Lower leg skin (tissue), 4 donors: Measurements from ENCODE around the gene ATP6AP1. TPM values are rescaled to one million over a fixed set of nuclear protein-coding genes. Genes with fewer than 3 reads are reported as not detected.

ENCODE experiments used
- DNase-seq, 2 donors: peaks; one replicate each; pipeline ENCODE4 v3.0.0-alpha.2; 2019; ENCODE audit warnings: low spot score in 2 of 2
- H3K4me3 ChIP-seq: fragments of 200-600 bp; sonication (generic); 2 replicates; pipeline ENCODE4 v1.5.1; 2017; ENCODE audit warnings: mild to moderate bottlenecking, low read depth; ENCODE audit not compliant: poor library complexity, severe bottlenecking
- POLR2A ChIP-seq, 2 donors: fragments of 450-650 bp; IDR thresholded peaks; one replicate each; pipeline ENCODE4 v1.6.1; 2016 to 2017; ENCODE audit warnings: antibody characterized with exemption in 2 of 2, mild to moderate bottlenecking in 1 of 2, moderate library complexity in 1 of 2
- WGBS, 2 donors: methylation state at CpG; one replicate each; pipeline ENCODE4 v1.1.5; 2018; 5-methylcytosine and 5-hydroxymethylcytosine counted together
- intact Hi-C: fragments of 100-400 bp; cut with DNase I; formaldehyde crosslinking; loops from one replicate; pipeline ENCODE4 v1.15.0; 2023; ENCODE audit warnings: low total_unique reads
- total RNA-seq, 4 donors: library from RNA; depleted of rRNA; stranded (reverse); fragments of >200 nt; gene quantifications; one replicate each; pipeline ENCODE4 v1.1.0, GENCODE V29; 2016
- TF ChIP-seq, protein P1 (sequence below), 3 donors: fragments of 450-650 bp; IDR thresholded peaks; one replicate each; pipeline ENCODE4 v1.5.1; 2016; ENCODE audit warnings: antibody characterized with exemption in 3 of 3, mild to moderate bottlenecking in 3 of 3, moderate library complexity in 2 of 3

The ATP6AP1 gene
- total RNA-seq, 4 donors from 2014 or later, result 71.0 to 93.5 (median 78.4) TPM

DNA sequence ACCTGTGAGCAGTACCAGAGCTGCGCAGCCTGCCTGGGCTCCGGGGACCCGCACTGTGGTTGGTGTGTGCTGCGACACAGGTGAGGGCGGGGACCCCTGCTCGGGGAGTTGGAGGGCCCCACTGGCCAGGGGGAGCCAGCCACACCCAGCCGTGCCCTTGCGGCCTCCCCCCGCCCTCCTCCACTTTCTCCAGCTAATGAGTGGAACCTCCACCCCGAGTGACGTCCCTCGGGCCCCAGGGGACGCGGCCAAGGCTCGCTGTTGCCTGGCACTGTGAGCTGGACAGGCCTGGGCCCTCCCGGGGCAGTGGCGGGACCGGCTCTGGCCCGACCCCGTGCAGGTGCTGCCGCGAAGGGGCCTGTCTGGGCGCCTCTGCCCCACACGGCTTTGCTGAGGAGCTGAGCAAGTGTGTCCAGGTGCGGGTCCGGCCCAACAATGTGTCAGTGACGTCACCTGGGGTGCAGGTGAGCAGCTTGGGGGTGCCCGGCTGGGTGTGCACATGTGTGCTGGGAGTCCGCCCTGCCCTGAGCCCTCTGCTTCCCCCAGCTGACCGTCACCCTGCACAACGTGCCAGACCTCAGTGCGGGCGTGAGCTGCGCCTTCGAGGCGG is 35.2 kb downstream of the ATP6AP1 start:
- TF ChIP-seq, protein P1, sequence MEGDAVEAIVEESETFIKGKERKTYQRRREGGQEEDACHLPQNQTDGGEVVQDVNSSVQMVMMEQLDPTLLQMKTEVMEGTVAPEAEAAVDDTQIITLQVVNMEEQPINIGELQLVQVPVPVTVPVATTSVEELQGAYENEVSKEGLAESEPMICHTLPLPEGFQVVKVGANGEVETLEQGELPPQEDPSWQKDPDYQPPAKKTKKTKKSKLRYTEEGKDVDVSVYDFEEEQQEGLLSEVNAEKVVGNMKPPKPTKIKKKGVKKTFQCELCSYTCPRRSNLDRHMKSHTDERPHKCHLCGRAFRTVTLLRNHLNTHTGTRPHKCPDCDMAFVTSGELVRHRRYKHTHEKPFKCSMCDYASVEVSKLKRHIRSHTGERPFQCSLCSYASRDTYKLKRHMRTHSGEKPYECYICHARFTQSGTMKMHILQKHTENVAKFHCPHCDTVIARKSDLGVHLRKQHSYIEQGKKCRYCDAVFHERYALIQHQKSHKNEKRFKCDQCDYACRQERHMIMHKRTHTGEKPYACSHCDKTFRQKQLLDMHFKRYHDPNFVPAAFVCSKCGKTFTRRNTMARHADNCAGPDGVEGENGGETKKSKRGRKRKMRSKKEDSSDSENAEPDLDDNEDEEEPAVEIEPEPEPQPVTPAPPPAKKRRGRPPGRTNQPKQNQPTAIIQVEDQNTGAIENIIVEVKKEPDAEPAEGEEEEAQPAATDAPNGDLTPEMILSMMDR (IDR thresholded peaks at IDR 0.05), result no peak
- TF ChIP-seq POLR2A (IDR thresholded peaks at IDR 0.05), result no peak
- WGBS, 2 donors, result 90% methylated on average over 34 of the region's 36 CpGs; no CpG with 5 or more reads in 1 of the 2 donors
- intact Hi-C loops, result no loop called here
- no peak for DNase-seq
- H3K4me3 ChIP-seq, result no peak overlapping the region

- no peak for TF ChIP-seq POLR2A (IDR thresholded peaks at IDR 0.05)
- TF ChIP-seq, protein P1 (IDR thresholded peaks at IDR 0.05), result no peak
- no peak for DNase-seq
- 82 to 88% methylated on average over 2 to 24 of the region's 28 CpGs for WGBS, 2 donors
- no peak overlapping the region for H3K4me3 ChIP-seq
- intact Hi-C loops, result no loop called here
Measured at GRCh38 chrX:154464806-154465365, 36.4 kb downstream of the ATP6AP1 start.

DNA sequence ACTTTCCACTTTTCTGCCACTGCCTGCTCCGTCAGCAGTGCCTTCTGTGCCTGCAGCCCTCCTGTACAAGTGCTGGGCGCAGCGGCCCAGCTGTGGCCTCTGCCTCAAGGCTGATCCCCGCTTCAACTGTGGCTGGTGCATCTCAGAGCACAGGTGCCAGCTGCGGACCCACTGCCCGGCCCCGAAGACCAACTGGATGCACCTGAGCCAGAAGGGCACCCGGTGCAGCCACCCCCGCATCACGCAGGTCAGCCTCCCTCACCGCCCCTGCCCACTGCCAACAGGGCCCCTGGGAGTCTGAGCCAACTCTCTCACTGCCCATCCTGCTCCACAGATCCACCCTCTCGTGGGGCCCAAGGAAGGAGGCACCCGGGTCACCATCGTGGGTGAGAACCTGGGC is 37.1 kb downstream of the ATP6AP1 start:
- 97 to 100% methylated on average over 1 to 14 of the region's 14 CpGs for WGBS, 2 donors
- intact Hi-C loops, result no loop called here
- no peak for TF ChIP-seq POLR2A (IDR thresholded peaks at IDR 0.05)
- TF ChIP-seq, protein P1 (IDR thresholded peaks at IDR 0.05), result no peak
- H3K4me3 ChIP-seq, result no peak overlapping the region
- DNase-seq, result no peak

GRCh38 chrX:154466036-154466435 is 37.6 kb downstream of the ATP6AP1 start:
- intact Hi-C loops, result no loop called here
- no peak for DNase-seq
- TF ChIP-seq POLR2A (IDR thresholded peaks at IDR 0.05), result no peak
- TF ChIP-seq, protein P1 (IDR thresholded peaks at IDR 0.05), result no peak
- WGBS, 2 donors, result 91 to 92% methylated on average over 16 to 32 of the region's 32 CpGs
- H3K4me3 ChIP-seq, result no peak overlapping the region

GRCh38 chrX:154466907-154467306 is 38.4 kb downstream of the ATP6AP1 start:
- H3K4me3 ChIP-seq, result no peak overlapping the region
- no peak for TF ChIP-seq POLR2A (IDR thresholded peaks at IDR 0.05)
- TF ChIP-seq, protein P1 (IDR thresholded peaks at IDR 0.05), result no peak
- intact Hi-C loops, result no loop called here
- WGBS, 2 donors, result 94% methylated on average over 15 of the region's 15 CpGs; no CpG with 5 or more reads in 1 of the 2 donors
- no peak for DNase-seq
